ENCODE data around the gene RFX8.

GRCh38 chr2:101399021-101399799 is 75.7 kb downstream of the RFX8 start:
- TF ChIP-seq CTCF (IDR thresholded peaks at IDR 0.05 in 2 of 3, conservative IDR thresholded peaks at IDR 0.05 in 1 of 3; ENCODE audit: control insufficient read depth in 2 of 3, extremely low read depth in 1 of 3, insufficient read depth in 1 of 3, low read depth in 3 of 3, low read length in 3 of 3), result no peak
- TF ChIP-seq POLR2AphosphoS5 (IDR thresholded peaks at IDR 0.05; ENCODE audit: low read length), result no peak
- no peak for TF ChIP-seq EZH2 (IDR thresholded peaks at IDR 0.05; ENCODE audit: borderline replicate concordance, control insufficient read depth, low read depth, low read length)
- no peak for TF ChIP-seq PAX5 (IDR thresholded peaks at IDR 0.05; ENCODE audit: borderline replicate concordance, low read depth, low read length)
- no peak for TF ChIP-seq CREM (IDR thresholded peaks at IDR 0.05; ENCODE audit: low read depth)
- TF ChIP-seq PBX3 (IDR thresholded peaks at IDR 0.05; ENCODE audit: insufficient replicate concordance, low read depth, low read length), result no peak
- TF ChIP-seq POLR2A (IDR thresholded peaks at IDR 0.05; ENCODE audit: low read depth, low read length), result no peak
- TF ChIP-seq TAF1 (IDR thresholded peaks at IDR 0.05; ENCODE audit: borderline replicate concordance, low read depth, low read length), result no peak
- no peak for TF ChIP-seq EP300 (IDR thresholded peaks at IDR 0.05; ENCODE audit: borderline replicate concordance in 1 of 2, control insufficient read depth in 1 of 2, low read depth in 2 of 2, low read length in 2 of 2)
- no peak for TF ChIP-seq YBX1 (IDR thresholded peaks at IDR 0.05)
- no peak for TF ChIP-seq RFX5 (IDR thresholded peaks at IDR 0.05; ENCODE audit: low read depth, low read length)
- no peak for TF ChIP-seq TCF12 (IDR thresholded peaks at IDR 0.05; ENCODE audit: low read depth, low read length)
- no peak for TF ChIP-seq RAD21 (IDR thresholded peaks at IDR 0.05; ENCODE audit: insufficient read depth, low read depth, low read length)

Data from GM12878 (cell line).